Measurements from ENCODE around the gene EN2.
"Not testable (repeated sequence)": the region's sequence is repeated elsewhere in the genome, so short reads cannot be mapped to it uniquely, and the experiment has no call there.

Gene EN2

DNA sequence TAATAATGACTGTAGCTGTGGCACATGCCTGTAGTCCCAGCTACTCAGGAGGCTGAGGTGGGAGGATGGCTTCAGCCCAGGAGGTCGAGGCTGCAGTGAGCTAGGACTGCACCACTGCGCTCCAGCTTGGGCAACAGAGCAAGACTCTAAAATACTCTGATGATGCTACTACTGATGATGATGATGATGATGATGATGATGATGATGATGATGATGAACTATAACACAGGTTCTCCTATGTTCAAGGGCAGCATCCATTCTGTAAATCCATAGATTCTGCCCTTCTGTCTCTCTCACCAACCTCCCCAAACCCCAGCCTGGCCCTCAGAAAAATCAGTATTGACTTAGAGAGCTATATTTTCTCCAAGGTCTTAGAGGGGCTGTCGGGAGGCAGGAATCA is 22.8 kb upstream of the EN2 start:
- Mint-ChIP-seq H3K27ac (no peak overlapping the region), H3K27me3 (peaks cover 22% of the 10 kb centered on the region), H3K36me3 (peaks cover 3% of the 10 kb centered on the region), H3K4me1 (peaks cover 4% of the 10 kb centered on the region), H3K9me3 (peaks cover 2% of the 10 kb centered on the region), H3K4me3 (no peak overlapping the region)
- ATAC-seq (ENCODE audit: low read depth) (no peak), DNase-seq (ENCODE audit: low spot score in 2 of 2) (no peak)

DNA sequence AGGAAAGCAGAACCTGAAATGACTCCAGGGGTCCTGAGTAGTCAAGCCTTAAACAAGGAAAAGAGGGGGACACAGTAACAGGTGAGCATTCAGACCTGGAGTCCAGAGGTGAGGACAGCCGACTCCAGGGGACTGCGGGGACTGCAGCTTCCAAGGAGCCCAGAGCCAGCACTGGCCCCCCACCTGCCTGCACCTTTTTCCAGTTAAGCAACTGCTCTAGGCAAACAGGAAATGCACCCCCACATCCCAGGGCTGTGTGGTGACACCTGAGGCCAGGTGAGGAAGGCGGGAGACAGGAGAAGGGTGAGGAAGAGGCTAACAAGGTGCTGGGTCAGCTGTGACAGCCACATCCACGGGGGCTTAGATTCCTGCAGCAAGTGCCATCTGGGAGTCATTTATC is 20.1 kb upstream of the EN2 start:
- ATAC-seq (ENCODE audit: low read depth) (no peak), DNase-seq (ENCODE audit: low spot score in 2 of 2) (no peak)
- peaks cover 15% of the 10 kb centered on the region for H3K27me3 Mint-ChIP-seq
- H3K9me3 Mint-ChIP-seq: peaks cover 2% of the 10 kb centered on the region
- H3K27ac Mint-ChIP-seq: no peak overlapping the region
- peaks cover 4% of the 10 kb centered on the region for H3K4me1 Mint-ChIP-seq
- H3K4me3 Mint-ChIP-seq: no peak overlapping the region
- peaks cover 3% of the 10 kb centered on the region for H3K36me3 Mint-ChIP-seq

DNA sequence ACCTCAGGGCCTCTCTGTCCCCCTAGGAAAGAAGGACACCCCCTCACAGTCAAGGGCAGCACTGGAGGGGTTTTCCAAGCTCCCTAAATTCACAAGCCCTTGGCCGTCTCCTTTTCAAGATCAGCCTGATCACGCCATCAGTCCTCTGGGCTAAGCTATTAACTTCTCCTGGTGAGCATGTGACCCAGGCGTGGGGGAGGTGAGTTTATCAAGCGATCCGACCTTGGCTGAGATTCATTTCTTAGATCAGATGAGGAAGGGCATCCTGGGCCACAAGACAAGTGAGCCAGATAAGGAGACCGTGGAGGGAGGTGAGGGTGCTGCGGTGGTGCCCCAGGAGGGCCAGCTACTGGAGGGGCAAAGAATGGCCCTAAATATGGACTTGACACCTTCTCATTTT is 19.2 kb upstream of the EN2 start:
- H3K4me3 Mint-ChIP-seq: no peak overlapping the region
- ATAC-seq (ENCODE audit: low read depth) (no peak), DNase-seq (ENCODE audit: low spot score in 2 of 2) (no peak)
- no peak overlapping the region for H3K27ac Mint-ChIP-seq
- H3K36me3 Mint-ChIP-seq: peaks cover 3% of the 10 kb centered on the region
- peaks cover 4% of the 10 kb centered on the region for H3K4me1 Mint-ChIP-seq
- H3K9me3 Mint-ChIP-seq: peaks cover 2% of the 10 kb centered on the region
- H3K27me3 Mint-ChIP-seq: peaks cover 18% of the 10 kb centered on the region

DNA sequence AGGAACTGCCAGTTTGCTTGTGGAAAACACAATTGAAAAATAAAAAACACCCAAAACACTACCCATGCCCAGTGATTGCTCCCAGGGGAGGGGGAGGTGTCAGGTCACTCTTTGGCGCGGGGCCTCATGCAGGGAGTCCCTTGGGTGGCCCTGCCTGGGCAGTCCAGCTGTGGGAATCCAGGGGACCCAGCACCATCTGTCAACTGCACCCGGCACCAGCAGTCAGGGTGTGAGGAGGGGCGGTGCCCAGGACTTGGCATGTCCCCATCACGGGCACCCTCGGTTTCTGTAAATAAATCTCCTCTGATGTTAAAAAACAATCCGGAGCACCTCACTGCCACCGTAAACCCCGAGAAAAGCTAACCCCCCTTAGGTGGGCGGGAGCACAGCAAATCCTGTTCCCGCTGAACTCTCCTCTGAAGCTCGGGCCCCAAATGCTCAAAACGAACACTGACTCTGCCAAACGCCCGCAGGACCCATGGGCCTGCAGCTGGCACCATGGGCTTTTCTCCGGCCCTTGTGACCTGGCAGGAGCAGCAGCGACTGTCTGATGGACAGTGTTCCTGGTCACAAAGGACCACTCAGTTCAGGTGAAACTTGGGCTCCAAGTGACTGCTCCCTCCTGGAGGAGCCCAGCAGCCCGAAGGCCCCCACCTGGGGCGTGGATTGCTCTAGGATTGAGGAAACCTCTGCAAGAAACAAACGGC is 18.5 kb upstream of the EN2 start:
- Mint-ChIP-seq H3K9me3 (peaks cover 2% of the 10 kb centered on the region), H3K36me3 (peaks cover 3% of the 10 kb centered on the region), H3K4me3 (no peak overlapping the region), H3K27ac (no peak overlapping the region), H3K4me1 (peaks cover 6% of the 10 kb centered on the region), H3K27me3 (peaks cover 19% of the 10 kb centered on the region)
- no peak for DNase-seq (ENCODE audit: low spot score in 2 of 2)
- ATAC-seq (ENCODE audit: low read depth): no peak

DNA sequence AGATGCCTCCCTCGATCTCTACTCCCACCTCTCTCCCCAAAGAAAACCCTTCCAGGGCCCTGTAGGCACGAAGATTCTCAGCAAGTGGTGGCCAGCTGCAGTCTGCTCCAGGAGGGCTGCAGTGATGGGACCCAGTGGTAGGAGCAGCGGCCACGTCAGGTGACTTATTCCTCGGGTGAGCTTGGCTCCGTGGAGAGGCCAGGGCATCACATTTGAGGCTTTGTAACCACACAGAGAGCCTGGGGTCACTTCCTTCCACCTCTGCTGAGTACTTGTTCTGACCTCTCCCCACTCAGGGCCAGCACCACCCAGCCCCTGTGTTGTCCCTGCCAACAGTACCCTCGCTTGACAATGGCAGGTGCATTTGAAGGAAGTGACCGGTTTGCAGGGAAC is 17.9 kb upstream of the EN2 start:
- ATAC-seq (ENCODE audit: low read depth) (no peak), DNase-seq (ENCODE audit: low spot score in 2 of 2) (no peak)
- no peak overlapping the region for H3K27ac Mint-ChIP-seq
- peaks cover 3% of the 10 kb centered on the region for H3K36me3 Mint-ChIP-seq
- H3K27me3 Mint-ChIP-seq: peaks cover 19% of the 10 kb centered on the region
- H3K4me1 Mint-ChIP-seq: peaks cover 6% of the 10 kb centered on the region
- H3K4me3 Mint-ChIP-seq: no peak overlapping the region
- peaks cover 2% of the 10 kb centered on the region for H3K9me3 Mint-ChIP-seq

DNA sequence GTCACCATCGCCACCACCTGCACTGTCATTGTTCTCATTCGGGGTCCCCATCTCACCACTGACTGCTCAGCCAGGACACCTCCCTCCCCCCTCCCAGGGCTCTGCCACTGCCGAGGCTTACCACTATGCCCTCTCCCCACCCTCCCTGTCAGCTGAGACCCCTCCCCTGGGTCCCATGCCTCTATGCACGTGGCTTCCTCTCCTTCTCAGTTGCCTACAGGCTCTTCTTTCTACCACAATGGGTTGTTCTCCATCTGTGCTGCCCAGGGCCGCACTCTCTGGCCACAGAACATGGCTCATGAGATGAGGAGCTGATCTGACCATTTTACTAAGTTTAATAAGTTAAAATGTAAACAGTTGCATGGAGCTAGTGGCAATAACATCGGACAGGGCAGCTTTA is 16.1 kb upstream of the EN2 start:
- Mint-ChIP-seq H3K27ac (no peak overlapping the region), H3K36me3 (no peaks in the 10 kb centered on the region), H3K27me3 (peaks cover 10% of the 10 kb centered on the region)

DNA sequence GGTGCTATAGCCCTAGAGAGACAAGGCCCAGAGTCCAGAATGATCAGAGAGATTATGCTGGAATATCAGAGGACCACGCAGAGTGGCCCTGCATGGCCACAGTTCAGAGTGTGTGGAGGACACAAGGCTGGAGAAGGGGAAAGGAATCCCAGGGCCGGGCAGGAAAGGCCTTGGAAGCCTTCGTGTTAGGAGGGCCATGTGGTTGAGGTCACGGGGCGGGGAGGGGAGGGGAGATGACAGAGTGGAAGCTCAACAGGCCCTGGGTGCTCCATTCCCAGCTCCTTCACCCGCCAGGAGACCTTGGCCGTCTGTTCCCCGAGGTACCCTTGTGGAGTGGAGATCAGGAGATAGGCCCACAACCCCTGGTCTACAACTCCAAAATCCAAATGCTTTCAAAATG is 13.2 kb upstream of the EN2 start:
- Mint-ChIP-seq H3K27me3 (peaks cover 20% of the 10 kb centered on the region), H3K36me3 (peaks cover 4% of the 10 kb centered on the region), H3K4me3 (no peak overlapping the region), H3K4me1 (peaks cover 10% of the 10 kb centered on the region), H3K27ac (no peak overlapping the region), H3K9me3 (no peaks in the 10 kb centered on the region)
- no peak for ATAC-seq (ENCODE audit: low read depth)
- DNase-seq (ENCODE audit: low spot score in 2 of 2): no peak

More for the DNA sequence above, 16.1 kb upstream of the EN2 start:
- Mint-ChIP-seq H3K4me3 (no peak overlapping the region), H3K4me1 (peaks cover 2% of the 10 kb centered on the region), H3K9me3 (no peaks in the 10 kb centered on the region)
- ATAC-seq (ENCODE audit: low read depth): no peak
- no peak for DNase-seq (ENCODE audit: low spot score in 2 of 2)

DNA sequence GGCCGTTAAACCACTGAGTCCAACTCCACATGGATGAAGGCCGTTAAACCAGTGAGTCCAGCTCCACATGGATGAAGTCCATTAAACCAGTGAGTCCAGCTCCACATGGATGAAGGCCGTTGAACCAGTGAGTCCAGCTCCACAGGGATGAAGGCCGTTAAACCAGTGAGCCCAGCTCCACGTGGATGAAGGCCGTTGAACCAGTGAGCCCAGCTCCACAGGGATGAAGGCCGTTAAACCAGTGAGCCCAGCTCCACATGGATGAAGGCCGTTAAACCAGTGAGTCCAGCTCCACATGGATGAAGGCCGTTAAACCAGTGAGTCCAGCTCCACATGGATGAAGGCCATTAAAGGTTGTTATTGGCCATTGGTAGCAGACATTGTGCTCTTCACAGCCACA is 12.3 kb upstream of the EN2 start:
- Mint-ChIP-seq H3K27me3 (peaks cover 20% of the 10 kb centered on the region), H3K4me1 (peaks cover 10% of the 10 kb centered on the region)
- H3K27ac Mint-ChIP-seq; H3K36me3 Mint-ChIP-seq; H3K9me3 Mint-ChIP-seq; H3K4me3 Mint-ChIP-seq; DNase-seq (ENCODE audit: low spot score in 2 of 2); ATAC-seq (ENCODE audit: low read depth): not testable (repeated sequence)

DNA sequence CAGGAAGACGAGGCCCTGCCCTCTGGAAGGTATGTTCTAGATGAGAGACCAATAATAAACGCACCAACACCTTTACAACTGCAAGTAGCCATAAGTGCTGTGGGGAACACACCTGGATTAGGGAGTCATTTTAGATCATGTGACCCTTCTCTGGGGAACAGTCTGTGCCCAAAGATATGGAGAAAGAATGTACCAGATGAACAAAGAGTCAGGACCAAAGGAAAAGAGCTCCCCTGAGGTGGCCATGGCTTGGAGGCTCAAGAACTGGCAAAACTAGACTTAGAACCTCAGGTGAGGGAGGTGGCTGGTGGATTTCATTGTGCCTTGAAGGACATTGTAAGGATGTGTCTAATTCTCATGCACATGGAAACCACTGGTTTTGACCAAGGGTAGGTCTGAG is 10.3 kb upstream of the EN2 start:
- Mint-ChIP-seq H3K36me3 (peaks cover 4% of the 10 kb centered on the region), H3K4me3 (no peak overlapping the region), H3K4me1 (peaks cover 13% of the 10 kb centered on the region), H3K27me3 (peaks cover 25% of the 10 kb centered on the region), H3K27ac (peak overlapping the region; percentile 71), H3K9me3 (no peaks in the 10 kb centered on the region)
- no peak for ATAC-seq (ENCODE audit: low read depth)
- no peak for DNase-seq (ENCODE audit: low spot score in 2 of 2)

DNA sequence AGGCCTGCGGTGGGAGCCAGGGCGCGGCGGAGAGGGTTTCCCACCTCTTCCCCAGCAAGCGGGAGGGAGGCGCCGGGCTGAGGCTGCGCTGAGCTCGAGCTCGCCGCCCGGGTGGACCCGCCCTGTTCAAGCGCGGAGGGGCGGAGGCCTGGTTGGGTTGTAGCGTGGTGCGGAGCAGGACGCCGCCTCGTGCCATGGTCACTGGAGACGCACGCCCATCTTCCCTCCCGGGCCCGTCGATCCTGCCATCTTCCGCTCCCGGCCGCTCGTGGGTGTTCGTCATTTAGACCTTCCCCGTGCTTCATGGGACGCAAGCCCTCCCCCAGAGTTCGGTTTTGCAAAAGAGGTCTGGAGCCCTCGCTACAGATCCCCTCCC is 9.3 kb upstream of the EN2 start:
- no peaks in the 10 kb centered on the region for H3K9me3 Mint-ChIP-seq
- H3K36me3 Mint-ChIP-seq: peaks cover 4% of the 10 kb centered on the region
- DNase-seq (ENCODE audit: low spot score in 2 of 2): no peak
- H3K4me1 Mint-ChIP-seq: peaks cover 13% of the 10 kb centered on the region
- peaks cover 27% of the 10 kb centered on the region for H3K27me3 Mint-ChIP-seq
- no peak overlapping the region for H3K4me3 Mint-ChIP-seq
- H3K27ac Mint-ChIP-seq: no peak overlapping the region
- ATAC-seq (ENCODE audit: low read depth): no peak

DNA sequence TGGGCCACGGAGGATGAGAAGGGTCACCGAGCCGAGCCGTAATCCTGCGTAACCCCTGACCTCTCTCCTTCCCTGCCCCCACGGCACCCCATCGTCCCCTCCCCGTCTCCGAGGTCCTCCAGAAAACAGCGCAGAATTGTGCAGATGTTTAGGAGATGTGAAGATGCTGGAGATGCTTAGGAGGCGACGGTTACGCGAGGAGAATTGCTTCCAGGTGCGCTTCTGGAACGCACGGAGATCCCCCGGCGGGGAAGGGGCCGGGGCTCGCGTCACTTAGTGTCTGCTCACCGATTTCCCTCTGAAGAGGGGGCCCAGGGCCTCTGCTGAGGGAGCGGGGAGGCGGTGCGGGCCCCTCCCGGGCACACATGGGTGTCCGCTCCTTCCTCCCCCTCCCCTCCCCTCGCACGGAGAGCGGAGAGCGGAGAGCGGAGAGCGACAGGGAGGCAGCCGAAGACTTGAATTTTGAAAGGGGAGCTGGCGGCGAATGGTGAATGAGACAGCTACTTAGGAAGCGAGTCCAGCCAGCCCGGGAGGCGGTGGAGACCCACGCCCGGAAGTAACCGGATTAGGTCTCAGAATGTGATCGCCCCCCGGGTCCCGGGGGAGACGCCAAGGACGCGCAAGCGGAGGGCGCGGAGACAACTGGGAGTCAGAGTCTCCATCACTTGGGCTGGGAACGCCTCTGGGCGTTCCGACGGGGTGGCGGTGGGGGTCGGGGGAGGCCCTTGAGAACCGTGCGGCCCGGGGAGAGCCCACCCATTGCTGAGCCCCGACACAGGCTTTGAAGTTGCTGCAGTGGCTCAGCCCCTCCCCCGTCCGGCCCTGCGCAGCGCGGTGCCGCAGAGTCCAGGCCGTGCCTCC is 8.7 kb upstream of the EN2 start:
- H3K4me1 Mint-ChIP-seq: peaks cover 11% of the 10 kb centered on the region
- H3K4me3 Mint-ChIP-seq: no peak overlapping the region
- H3K27ac Mint-ChIP-seq: no peak overlapping the region
- peaks cover 4% of the 10 kb centered on the region for H3K36me3 Mint-ChIP-seq
- H3K9me3 Mint-ChIP-seq: no peaks in the 10 kb centered on the region
- no peak for DNase-seq (ENCODE audit: low spot score in 2 of 2)
- ATAC-seq (ENCODE audit: low read depth): no peak
- H3K27me3 Mint-ChIP-seq: peaks cover 27% of the 10 kb centered on the region

DNA sequence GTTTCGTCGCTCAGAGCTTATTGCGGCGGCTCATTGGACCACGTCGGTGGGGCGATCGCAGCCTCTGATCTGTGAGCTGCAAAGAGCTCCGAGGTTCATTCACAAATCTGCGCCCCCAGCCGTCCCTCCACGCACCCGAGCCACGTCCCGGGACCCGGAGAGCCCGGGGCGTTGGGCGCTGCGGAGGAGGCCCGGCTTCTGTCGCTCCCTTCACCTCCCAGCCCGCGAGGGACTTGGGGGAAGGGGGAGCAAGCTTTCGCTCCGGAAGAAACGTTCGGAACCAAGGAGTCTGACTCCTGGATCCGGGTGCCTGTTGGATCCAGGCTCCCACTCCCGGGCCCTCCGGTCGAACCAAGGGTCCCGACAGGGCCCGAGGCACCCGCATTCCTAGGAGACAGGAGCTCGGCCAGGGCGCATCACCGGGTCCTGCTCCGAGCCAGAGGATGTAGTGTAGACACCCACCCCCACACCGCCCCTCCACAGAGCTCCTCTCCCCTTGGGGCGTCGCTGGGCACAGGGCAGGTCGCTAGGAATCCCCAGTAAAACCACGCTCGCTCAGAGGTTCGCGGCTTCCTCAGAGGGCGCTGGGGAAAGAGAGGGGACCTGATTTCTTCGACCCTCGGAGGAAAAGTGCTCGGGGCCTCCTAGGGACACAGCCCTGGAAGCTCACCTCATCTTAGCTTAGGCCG is 7.9 kb upstream of the EN2 start:
- no peak for ATAC-seq (ENCODE audit: low read depth)
- Mint-ChIP-seq H3K27me3 (peaks cover 28% of the 10 kb centered on the region), H3K9me3 (no peaks in the 10 kb centered on the region), H3K4me1 (peaks cover 11% of the 10 kb centered on the region), H3K4me3 (no peak overlapping the region), H3K27ac (no peak overlapping the region), H3K36me3 (peaks cover 4% of the 10 kb centered on the region)
- DNase-seq (ENCODE audit: low spot score in 2 of 2): no peak

DNA sequence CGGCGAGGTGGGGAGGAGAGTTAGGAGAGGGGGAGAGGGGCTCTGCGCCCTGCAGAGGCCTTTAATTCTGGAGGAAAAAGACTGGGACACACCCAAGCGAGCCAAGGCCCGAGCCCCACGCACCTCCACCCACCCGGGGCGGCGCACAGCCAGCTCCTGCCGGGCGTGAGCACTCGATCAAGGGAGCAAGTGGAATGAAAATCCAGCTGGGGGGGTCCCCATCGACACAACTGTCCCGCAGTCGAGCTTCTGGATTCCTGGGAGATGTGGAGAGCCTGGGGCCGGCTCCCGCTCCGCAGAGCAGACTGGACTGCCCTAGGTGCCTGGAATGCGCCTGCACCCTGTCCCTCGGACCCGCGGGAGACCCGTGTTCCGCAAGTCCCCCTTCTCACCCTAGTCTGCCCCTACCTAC is 7.4 kb upstream of the EN2 start:
- Mint-ChIP-seq H3K4me1 (peaks cover 11% of the 10 kb centered on the region), H3K27ac (no peak overlapping the region), H3K36me3 (peaks cover 4% of the 10 kb centered on the region), H3K4me3 (no peak overlapping the region), H3K9me3 (no peaks in the 10 kb centered on the region), H3K27me3 (peaks cover 31% of the 10 kb centered on the region)
- ATAC-seq (ENCODE audit: low read depth): no peak
- no peak for DNase-seq (ENCODE audit: low spot score in 2 of 2)

Measured in memory B cell (primary cell).